HUES6 (cell line): ENCODE measurements around the gene PSAP.

Source experiments
- H3K27ac ChIP-seq: 2 replicates; pipeline ENCODE4 v1.7.0; 2013; ENCODE audit warnings: low read depth, mild to moderate bottlenecking, low read length, inconsistent platforms
- H3K27me3 ChIP-seq: 2 replicates; pipeline ENCODE4 v1.6.1; 2013; ENCODE audit warnings: low read length; ENCODE audit not compliant: control insufficient read depth, insufficient read depth
- H3K36me3 ChIP-seq: 2 replicates; pipeline ENCODE4 v1.6.1; 2013; ENCODE audit warnings: low read length; ENCODE audit not compliant: control insufficient read depth, insufficient read depth
- H3K4me1 ChIP-seq: 2 replicates; pipeline ENCODE4 v1.6.1; 2013; ENCODE audit warnings: low read length; ENCODE audit not compliant: control insufficient read depth, insufficient read depth
- H3K4me3 ChIP-seq: 2 replicates; pipeline ENCODE4 v1.5.1; 2013; ENCODE audit warnings: low read depth, low read length
- H3K9ac ChIP-seq: one replicate; pipeline ENCODE4 v1.6.1; 2013; ENCODE audit warnings: mild to moderate bottlenecking, low read length
- H3K9me3 ChIP-seq: 2 replicates; pipeline ENCODE4 v1.6.1; 2013; ENCODE audit warnings: low read depth, low read length; ENCODE audit not compliant: control insufficient read depth, insufficient read depth

PSAP gene

GRCh38 chr10:71840958-71841335 is 10.1 kb downstream of the PSAP start:
- Histone ChIP-seq H3K36me3 (no peaks in the 10 kb centered on the region), H3K27ac (no peak overlapping the region), H3K4me1 (peaks cover 45% of the 10 kb centered on the region), H3K9me3 (no peaks in the 10 kb centered on the region), H3K4me3 (no peak overlapping the region), H3K9ac (no peak overlapping the region), H3K27me3 (no peaks in the 10 kb centered on the region)

DNA sequence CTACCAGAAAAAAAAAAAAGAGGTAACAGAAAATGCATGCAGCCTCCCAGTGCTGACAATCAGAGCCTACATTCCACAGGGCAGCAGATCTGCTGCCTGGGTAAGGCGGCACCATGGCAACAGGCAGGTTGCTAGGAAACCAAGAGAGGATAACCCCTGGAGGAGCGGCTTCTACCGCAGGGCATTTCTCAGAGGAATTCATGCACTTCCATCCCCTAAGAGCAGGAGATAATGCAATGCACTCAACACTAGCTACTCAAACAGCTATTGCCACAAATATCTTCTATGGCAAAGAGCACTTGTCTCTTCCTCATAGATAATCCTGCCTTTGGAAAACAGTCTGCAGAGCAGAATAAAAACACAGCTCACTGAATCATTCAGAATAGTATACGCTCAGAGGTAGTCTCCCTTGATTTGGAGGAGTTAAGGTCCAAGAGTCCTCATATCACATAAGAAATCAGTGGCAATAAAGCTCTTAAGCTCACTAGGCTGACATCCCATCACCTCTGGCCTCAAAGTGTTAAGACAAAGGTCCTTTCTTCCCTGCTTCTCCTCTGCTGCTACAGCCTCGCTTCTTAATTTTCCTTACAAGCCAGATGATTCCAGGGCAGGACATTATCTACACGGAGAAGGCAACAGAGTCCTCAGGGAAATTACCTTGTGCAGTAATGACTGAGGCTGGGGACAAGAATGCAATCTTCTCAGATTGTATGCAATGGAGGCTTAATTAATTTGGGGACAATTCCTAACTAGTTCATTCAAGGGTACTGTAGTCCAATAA is 10.7 kb downstream of the PSAP start:
- Histone ChIP-seq H3K27ac (no peak overlapping the region), H3K9me3 (no peaks in the 10 kb centered on the region), H3K27me3 (no peaks in the 10 kb centered on the region), H3K4me1 (peaks cover 46% of the 10 kb centered on the region), H3K36me3 (no peaks in the 10 kb centered on the region), H3K9ac (no peak overlapping the region), H3K4me3 (no peak overlapping the region)

- H3K36me3 ChIP-seq = peaks cover 11% of the 10 kb centered on the region
- H3K9me3 ChIP-seq = no peaks in the 10 kb centered on the region
- no peaks in the 10 kb centered on the region for H3K27me3 ChIP-seq
- no peak overlapping the region for H3K27ac ChIP-seq
- peaks cover 46% of the 10 kb centered on the region for H3K4me1 ChIP-seq
- no peak overlapping the region for H3K4me3 ChIP-seq
- H3K9ac ChIP-seq = no peak overlapping the region
Measured at GRCh38 chr10:71838264-71839211, 12.5 kb downstream of the PSAP start.

DNA sequence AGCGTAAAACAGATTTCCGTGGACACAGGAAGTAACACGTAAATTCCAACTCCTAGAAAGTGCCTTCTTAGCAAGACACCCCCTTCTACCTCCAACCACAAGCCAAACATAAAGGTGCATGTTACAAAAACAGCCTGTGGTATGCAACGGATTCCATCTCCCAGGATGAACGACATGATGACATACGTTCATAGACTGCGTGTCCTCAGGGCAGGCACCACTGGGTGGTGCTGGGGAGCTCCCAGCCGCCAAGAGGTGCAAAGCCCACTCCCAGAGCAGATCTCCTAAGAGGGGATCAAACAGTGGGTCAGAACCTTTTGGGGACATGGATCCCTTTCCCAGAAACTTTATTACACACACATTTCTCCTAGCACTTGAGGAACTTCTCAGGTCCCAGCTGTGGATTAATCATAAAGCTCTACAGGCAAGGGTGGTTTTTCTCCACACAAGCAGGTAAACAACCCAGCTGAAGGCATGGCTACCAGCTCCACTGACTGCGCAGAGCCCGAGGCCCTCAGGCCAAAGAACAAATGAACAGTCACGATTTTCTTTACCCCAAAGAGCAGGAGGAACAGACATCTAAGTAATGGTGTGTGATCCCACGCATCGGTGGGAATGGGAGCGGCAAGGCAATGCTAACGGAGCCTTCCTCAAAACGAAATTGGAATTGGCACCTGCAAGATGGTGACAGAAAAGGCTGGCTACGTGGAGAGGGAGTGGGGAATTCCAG is 13.8 kb downstream of the PSAP start:
- Histone ChIP-seq H3K4me3 (no peak overlapping the region), H3K27ac (no peak overlapping the region)

GRCh38 chr10:71836596-71836974 is 14.5 kb downstream of the PSAP start:
- no peak overlapping the region for H3K27ac ChIP-seq
- peaks cover 46% of the 10 kb centered on the region for H3K4me1 ChIP-seq
- H3K36me3 ChIP-seq = peaks cover 23% of the 10 kb centered on the region
- no peak overlapping the region for H3K4me3 ChIP-seq
- H3K9me3 ChIP-seq = no peaks in the 10 kb centered on the region
- H3K9ac ChIP-seq = no peak overlapping the region
- H3K27me3 ChIP-seq = no peaks in the 10 kb centered on the region

More for the DNA sequence above, 13.8 kb downstream of the PSAP start:
- no peaks in the 10 kb centered on the region for H3K9me3 ChIP-seq
- peaks cover 16% of the 10 kb centered on the region for H3K36me3 ChIP-seq
- peaks cover 46% of the 10 kb centered on the region for H3K4me1 ChIP-seq
- H3K27me3 ChIP-seq = no peaks in the 10 kb centered on the region
- H3K9ac ChIP-seq = no peak overlapping the region

- H3K27me3 ChIP-seq = no peaks in the 10 kb centered on the region
- H3K4me1 ChIP-seq = peaks cover 42% of the 10 kb centered on the region
- no peak overlapping the region for H3K27ac ChIP-seq
- no peak overlapping the region for H3K4me3 ChIP-seq
- peaks cover 29% of the 10 kb centered on the region for H3K36me3 ChIP-seq
- no peak overlapping the region for H3K9ac ChIP-seq
- no peaks in the 10 kb centered on the region for H3K9me3 ChIP-seq
Measured at GRCh38 chr10:71835671-71836595, 15.1 kb downstream of the PSAP start.

DNA sequence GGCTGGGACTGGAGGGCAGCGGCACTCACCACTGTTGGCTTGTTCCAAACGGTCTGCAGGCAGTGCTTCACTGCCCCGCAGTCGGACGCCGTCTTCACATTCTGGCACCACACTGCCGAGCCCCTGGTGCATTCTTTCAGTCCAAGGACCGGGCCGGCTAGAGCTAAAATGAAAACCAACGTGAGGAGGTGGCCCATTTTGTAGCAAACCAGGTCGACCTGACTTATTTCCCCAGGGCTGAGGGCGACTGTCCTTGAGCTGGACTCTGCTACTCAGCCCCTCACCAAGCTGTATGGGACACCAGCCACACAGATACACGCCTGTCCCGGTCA is 16.7 kb downstream of the PSAP start:
- Histone ChIP-seq H3K27ac (no peak overlapping the region), H3K4me1 (peaks cover 29% of the 10 kb centered on the region), H3K9ac (no peak overlapping the region), H3K27me3 (no peaks in the 10 kb centered on the region), H3K9me3 (no peaks in the 10 kb centered on the region), H3K4me3 (no peak overlapping the region), H3K36me3 (peaks cover 45% of the 10 kb centered on the region)

DNA sequence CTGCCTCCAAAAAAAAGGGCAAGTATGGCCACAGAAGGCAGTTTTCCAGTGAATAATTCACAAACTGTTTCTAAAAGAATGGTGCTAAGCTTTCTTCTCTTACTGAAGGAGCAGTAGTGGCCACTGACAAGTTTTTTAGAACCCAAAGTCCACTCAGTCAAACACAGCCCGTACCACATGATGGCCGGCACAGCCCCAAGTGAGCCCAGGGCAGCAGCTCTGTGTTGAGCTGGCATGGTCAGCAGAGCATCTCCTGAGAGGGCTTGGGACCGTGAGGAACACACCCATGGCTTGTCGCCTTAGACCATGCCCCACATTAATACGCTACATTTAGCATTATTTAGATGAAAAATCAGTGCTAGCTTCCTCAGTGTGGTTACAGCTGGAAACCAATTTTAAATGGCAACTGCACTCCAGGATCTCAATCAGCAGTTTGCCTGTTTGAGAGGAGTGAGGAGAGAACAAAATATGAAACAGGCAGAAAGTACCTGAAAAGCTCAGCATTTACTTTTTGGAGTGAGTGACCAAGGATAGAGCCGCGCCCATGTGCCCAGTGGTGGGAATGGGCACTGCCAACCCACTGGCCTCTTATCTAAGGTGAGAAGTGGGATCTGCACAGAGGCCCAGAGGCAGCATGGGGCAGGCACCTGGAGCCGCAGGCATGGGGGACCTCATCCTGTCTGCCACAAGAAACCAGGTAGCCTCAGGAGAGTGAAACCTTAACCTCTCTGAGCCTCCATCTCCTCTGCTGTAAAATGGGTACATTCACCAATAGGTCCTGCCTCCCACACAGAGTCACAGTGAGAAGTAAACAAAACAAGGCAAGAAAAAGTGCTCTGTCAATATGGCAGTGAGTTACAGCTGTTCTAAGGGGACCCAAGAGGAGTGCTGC is 17.4 kb downstream of the PSAP start:
- peaks cover 29% of the 10 kb centered on the region for H3K4me1 ChIP-seq
- no peak overlapping the region for H3K4me3 ChIP-seq

GRCh38 chr10:71832967-71833366 is 18.1 kb downstream of the PSAP start:
- no peak overlapping the region for H3K27ac ChIP-seq
- H3K4me3 ChIP-seq = no peak overlapping the region
- H3K27me3 ChIP-seq = no peaks in the 10 kb centered on the region
- peaks cover 22% of the 10 kb centered on the region for H3K4me1 ChIP-seq
- no peaks in the 10 kb centered on the region for H3K9me3 ChIP-seq
- peaks cover 58% of the 10 kb centered on the region for H3K36me3 ChIP-seq
- H3K9ac ChIP-seq = no peak overlapping the region

More for the DNA sequence above, 17.4 kb downstream of the PSAP start:
- H3K27me3 ChIP-seq = no peaks in the 10 kb centered on the region
- H3K36me3 ChIP-seq = peaks cover 51% of the 10 kb centered on the region
- no peaks in the 10 kb centered on the region for H3K9me3 ChIP-seq
- no peak overlapping the region for H3K9ac ChIP-seq
- no peak overlapping the region for H3K27ac ChIP-seq
